ENCODE data around the gene WDR77. TPM values are rescaled to one million over a fixed set of nuclear protein-coding genes. Genes with fewer than 3 reads are reported as not detected.
A peak's percentile ranks its signal among the peaks of the same experiment; 100 is the strongest.

WDR77 gene
- total and polyA plus RNA-seq, 2 donors (not counting 1 experiment from before 2014, with no cell fraction given), result 21.8 to 62.0 TPM

DNA sequence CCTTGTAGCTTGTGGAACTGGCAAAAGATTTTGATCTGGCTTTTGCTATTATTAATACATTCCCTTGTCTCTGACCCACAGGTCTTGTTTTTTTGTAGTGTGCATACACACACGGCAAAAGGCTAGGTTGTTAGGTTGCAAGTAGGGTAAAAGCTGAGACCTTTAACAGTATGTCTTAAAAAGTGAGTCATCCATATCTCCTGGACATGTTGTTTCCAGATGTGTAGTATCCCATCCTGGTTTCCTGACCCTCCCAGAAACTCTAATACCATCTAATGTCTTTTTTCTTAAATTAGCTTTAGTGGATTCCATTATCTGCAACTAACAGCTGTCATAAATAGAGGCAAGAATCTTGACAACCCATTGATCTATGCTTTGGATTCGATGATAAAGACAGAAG is 36.2 kb downstream of the WDR77 start:
- no peak for DNase-seq (ENCODE audit: low read depth in 2 of 2)

DNA sequence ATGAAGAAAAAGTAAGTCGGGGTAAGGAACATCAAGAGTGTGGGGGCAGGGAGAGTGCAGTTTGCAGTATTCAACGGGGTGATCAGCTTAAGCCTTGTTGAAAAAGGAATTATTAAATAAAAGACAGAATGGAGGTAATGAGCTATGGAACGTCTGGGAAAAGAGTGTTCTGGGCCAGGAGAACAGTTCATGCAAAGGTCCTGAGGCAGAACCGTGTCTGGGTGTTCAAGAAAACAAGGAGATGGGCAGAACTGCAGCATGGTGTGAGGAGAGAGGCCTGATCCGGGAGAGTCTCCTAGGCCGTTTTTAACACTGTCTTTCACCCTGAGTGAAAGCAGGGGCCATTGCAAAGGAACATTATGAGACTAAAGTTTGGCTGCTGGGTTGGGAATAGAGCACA is 41.8 kb downstream of the WDR77 start:
- no peaks in the 10 kb centered on the region for H3K79me2 ChIP-seq (ENCODE audit: control insufficient read depth, insufficient read depth, low read length)
- H3K4me3 ChIP-seq (replicated peaks in 1 of 4; ENCODE audit: control extremely low read depth in 1 of 4, insufficient read depth in 1 of 4, low read depth in 3 of 4, low read length in 4 of 4), result no peak overlapping the region
- no peak overlapping the region for H3K4me2 ChIP-seq (ENCODE audit: extremely low read depth, insufficient read depth, low read length)
- no peaks in the 10 kb centered on the region for H3K9me3 ChIP-seq (ENCODE audit: control insufficient read depth, insufficient read depth, low read depth, low read length)
- H3K27me3 ChIP-seq (ENCODE audit: control insufficient read depth, insufficient read depth, low read length), result no peaks in the 10 kb centered on the region
- H3K27ac ChIP-seq (ENCODE audit: insufficient read depth, low read length), result no peak overlapping the region
- DNase-seq (ENCODE audit: low read depth in 2 of 2), result no peak
- no peaks in the 10 kb centered on the region for H3K36me3 ChIP-seq (ENCODE audit: control insufficient read depth, insufficient read depth, low read length)
- no peaks in the 10 kb centered on the region for H3K4me1 ChIP-seq (ENCODE audit: control insufficient read depth, extremely low read depth, insufficient read depth, low read length)
- no peak for TF ChIP-seq EZH2 (IDR thresholded peaks at IDR 0.05; ENCODE audit: low read length, missing control alignments)
- TF ChIP-seq, protein P1, sequence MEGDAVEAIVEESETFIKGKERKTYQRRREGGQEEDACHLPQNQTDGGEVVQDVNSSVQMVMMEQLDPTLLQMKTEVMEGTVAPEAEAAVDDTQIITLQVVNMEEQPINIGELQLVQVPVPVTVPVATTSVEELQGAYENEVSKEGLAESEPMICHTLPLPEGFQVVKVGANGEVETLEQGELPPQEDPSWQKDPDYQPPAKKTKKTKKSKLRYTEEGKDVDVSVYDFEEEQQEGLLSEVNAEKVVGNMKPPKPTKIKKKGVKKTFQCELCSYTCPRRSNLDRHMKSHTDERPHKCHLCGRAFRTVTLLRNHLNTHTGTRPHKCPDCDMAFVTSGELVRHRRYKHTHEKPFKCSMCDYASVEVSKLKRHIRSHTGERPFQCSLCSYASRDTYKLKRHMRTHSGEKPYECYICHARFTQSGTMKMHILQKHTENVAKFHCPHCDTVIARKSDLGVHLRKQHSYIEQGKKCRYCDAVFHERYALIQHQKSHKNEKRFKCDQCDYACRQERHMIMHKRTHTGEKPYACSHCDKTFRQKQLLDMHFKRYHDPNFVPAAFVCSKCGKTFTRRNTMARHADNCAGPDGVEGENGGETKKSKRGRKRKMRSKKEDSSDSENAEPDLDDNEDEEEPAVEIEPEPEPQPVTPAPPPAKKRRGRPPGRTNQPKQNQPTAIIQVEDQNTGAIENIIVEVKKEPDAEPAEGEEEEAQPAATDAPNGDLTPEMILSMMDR (conservative IDR thresholded peaks at IDR 0.05 in 1 of 2, IDR thresholded peaks at IDR 0.05 in 1 of 2; ENCODE audit: low read depth in 1 of 2, low read length in 2 of 2), result no peak
- no peaks in the 10 kb centered on the region for H4K20me1 ChIP-seq (ENCODE audit: control insufficient read depth, extremely low read depth, insufficient read depth, low read length)
- no peak overlapping the region for H2AFZ ChIP-seq (ENCODE audit: low read length)
- H3K9ac ChIP-seq (ENCODE audit: insufficient read depth, low read length), result no peak overlapping the region

More for the DNA sequence above, 36.2 kb downstream of the WDR77 start:
- Histone ChIP-seq H3K27ac (ENCODE audit: insufficient read depth, low read length) (no peak overlapping the region), H4K20me1 (ENCODE audit: control insufficient read depth, extremely low read depth, insufficient read depth, low read length) (no peaks in the 10 kb centered on the region), H3K4me1 (ENCODE audit: control insufficient read depth, extremely low read depth, insufficient read depth, low read length) (no peaks in the 10 kb centered on the region), H3K9me3 (ENCODE audit: control insufficient read depth, insufficient read depth, low read depth, low read length) (no peaks in the 10 kb centered on the region), H3K4me3 (replicated peaks in 1 of 4; ENCODE audit: control extremely low read depth in 1 of 4, insufficient read depth in 1 of 4, low read depth in 3 of 4, low read length in 4 of 4) (no peak overlapping the region), H2AFZ (ENCODE audit: low read length) (no peak overlapping the region), H3K9ac (ENCODE audit: insufficient read depth, low read length) (no peak overlapping the region), H3K79me2 (ENCODE audit: control insufficient read depth, insufficient read depth, low read length) (no peaks in the 10 kb centered on the region), H3K27me3 (ENCODE audit: control insufficient read depth, insufficient read depth, low read length) (no peaks in the 10 kb centered on the region), H3K36me3 (ENCODE audit: control insufficient read depth, insufficient read depth, low read length) (no peaks in the 10 kb centered on the region), H3K4me2 (ENCODE audit: extremely low read depth, insufficient read depth, low read length) (no peak overlapping the region)
- no peak for TF ChIP-seq EZH2 (IDR thresholded peaks at IDR 0.05; ENCODE audit: low read length, missing control alignments)
- TF ChIP-seq, protein P1 (conservative IDR thresholded peaks at IDR 0.05 in 1 of 2, IDR thresholded peaks at IDR 0.05 in 1 of 2; ENCODE audit: low read depth in 1 of 2, low read length in 2 of 2), result no peak

DNA sequence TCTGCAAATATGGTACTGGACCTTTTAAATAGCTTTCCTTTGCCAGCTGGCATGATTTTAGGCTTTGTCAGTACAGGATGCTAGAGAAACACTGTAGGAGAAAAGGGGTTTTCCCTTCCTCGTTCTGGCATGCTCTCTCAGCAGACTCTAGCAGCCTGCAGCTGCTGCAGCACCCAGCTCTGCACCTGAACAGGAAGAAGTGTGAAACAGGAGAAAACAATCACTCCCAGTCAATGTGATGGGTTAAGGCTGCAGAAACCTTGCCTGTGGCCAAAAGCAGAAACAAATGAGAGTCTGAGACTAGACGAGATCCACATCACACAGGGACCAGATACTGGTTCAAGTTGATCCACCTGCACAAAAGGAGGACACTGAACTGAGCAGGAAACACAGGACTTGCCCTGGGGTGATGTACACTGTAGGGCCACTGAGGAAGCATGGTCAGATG is 42.7 kb downstream of the WDR77 start:
- Histone ChIP-seq H3K4me1 (ENCODE audit: control insufficient read depth, extremely low read depth, insufficient read depth, low read length) (no peaks in the 10 kb centered on the region), H3K27ac (ENCODE audit: insufficient read depth, low read length) (no peak overlapping the region), H3K9me3 (ENCODE audit: control insufficient read depth, insufficient read depth, low read depth, low read length) (no peaks in the 10 kb centered on the region), H3K9ac (ENCODE audit: insufficient read depth, low read length) (no peak overlapping the region), H3K4me2 (ENCODE audit: extremely low read depth, insufficient read depth, low read length) (no peak overlapping the region), H4K20me1 (ENCODE audit: control insufficient read depth, extremely low read depth, insufficient read depth, low read length) (no peaks in the 10 kb centered on the region), H3K27me3 (ENCODE audit: control insufficient read depth, insufficient read depth, low read length) (no peaks in the 10 kb centered on the region), H3K79me2 (ENCODE audit: control insufficient read depth, insufficient read depth, low read length) (no peaks in the 10 kb centered on the region), H2AFZ (ENCODE audit: low read length) (no peak overlapping the region), H3K36me3 (ENCODE audit: control insufficient read depth, insufficient read depth, low read length) (no peaks in the 10 kb centered on the region), H3K4me3 (replicated peaks in 1 of 4; ENCODE audit: control extremely low read depth in 1 of 4, insufficient read depth in 1 of 4, low read depth in 3 of 4, low read length in 4 of 4) (no peak overlapping the region)
- DNase-seq (ENCODE audit: low read depth in 2 of 2), result peak in 1 of 2 donors; percentile 36
- TF ChIP-seq EZH2 (IDR thresholded peaks at IDR 0.05; ENCODE audit: low read length, missing control alignments), result no peak
- TF ChIP-seq, protein P1 (conservative IDR thresholded peaks at IDR 0.05 in 1 of 2, IDR thresholded peaks at IDR 0.05 in 1 of 2; ENCODE audit: low read depth in 1 of 2, low read length in 2 of 2), result no peak
